H9 (cell line): Measurements from ENCODE around the gene AXIN2. TPM values are rescaled to one million over a fixed set of nuclear protein-coding genes. Genes with fewer than 3 reads are reported as not detected.

Experiments
- DNase-seq: peaks from one replicate; pipeline ENCODE4 v3.0.0-alpha.2; 2017
- H2AFZ ChIP-seq: one replicate; pipeline ENCODE4 v1.6.1; 2013; ENCODE audit warnings: mild to moderate bottlenecking, low read length, control low read depth, moderate library complexity
- H2AK5ac ChIP-seq: 2 replicates; pipeline ENCODE4 v1.6.1; 2013; ENCODE audit warnings: low read length, control low read depth, mixed read lengths; ENCODE audit not compliant: insufficient read length
- H2BK120ac ChIP-seq: one replicate; pipeline ENCODE4 v1.6.1; 2013; ENCODE audit warnings: low read depth, mild to moderate bottlenecking, low read length, control low read depth, inconsistent platforms; ENCODE audit not compliant: poor library complexity, severe bottlenecking
- H2BK12ac ChIP-seq: 2 replicates; pipeline ENCODE4 v1.6.1; 2013; ENCODE audit warnings: low read length, control low read depth, mixed read lengths, low read depth; ENCODE audit not compliant: insufficient read length
- H2BK15ac ChIP-seq: 2 replicates; pipeline ENCODE4 v1.6.1; 2013; ENCODE audit warnings: low read depth, low read length, control low read depth
- H2BK20ac ChIP-seq: one replicate; pipeline ENCODE4 v1.6.1; 2013; ENCODE audit warnings: low read depth, mild to moderate bottlenecking, low read length, control low read depth, inconsistent platforms; ENCODE audit not compliant: poor library complexity, severe bottlenecking
- H2BK5ac ChIP-seq: 2 replicates; pipeline ENCODE4 v1.6.1; 2013; ENCODE audit warnings: low read length, control low read depth, mixed read lengths; ENCODE audit not compliant: insufficient read length
- H3K14ac ChIP-seq: 2 replicates; pipeline ENCODE4 v1.6.1; 2013; ENCODE audit warnings: low read length, control low read depth; ENCODE audit not compliant: insufficient read depth
- H3K18ac ChIP-seq: 2 replicates; pipeline ENCODE4 v1.6.1; 2013; ENCODE audit warnings: low read depth, mild to moderate bottlenecking, mixed read lengths, low read length, control low read depth; ENCODE audit not compliant: insufficient read length
- H3K23ac ChIP-seq: 2 replicates; pipeline ENCODE4 v1.6.1; 2013; ENCODE audit warnings: low read length, control low read depth, mixed read lengths, low read depth; ENCODE audit not compliant: insufficient read length
- H3K23me2 ChIP-seq: 2 replicates; pipeline ENCODE4 v1.6.1; 2013; ENCODE audit warnings: low read depth, mild to moderate bottlenecking, mixed read lengths, low read length, control low read depth; ENCODE audit not compliant: insufficient read length, poor library complexity, severe bottlenecking
- H3K27ac ChIP-seq: 2 replicates; pipeline ENCODE4 v1.5.1; 2013; ENCODE audit warnings: low read length, control low read depth, mixed read lengths, low read depth; ENCODE audit not compliant: insufficient read length
- H3K27me3 ChIP-seq: 2 replicates; pipeline ENCODE4 v1.6.1; 2013; ENCODE audit warnings: low read length, control low read depth, inconsistent platforms; ENCODE audit not compliant: insufficient read depth
- H3K4ac ChIP-seq: 2 replicates; pipeline ENCODE4 v1.6.1; 2013; ENCODE audit warnings: low read depth, mild to moderate bottlenecking, control low read depth, inconsistent platforms, low read length, moderate library complexity
- H3K4me1 ChIP-seq: 2 replicates; pipeline ENCODE4 v1.6.1; 2013; ENCODE audit warnings: low read length, control low read depth, inconsistent platforms; ENCODE audit not compliant: insufficient read depth
- H3K4me2 ChIP-seq: 2 replicates; pipeline ENCODE4 v1.6.1; 2013; ENCODE audit warnings: low read length, control low read depth, mixed read lengths; ENCODE audit not compliant: insufficient read length, insufficient read depth
- H3K56ac ChIP-seq: 2 replicates; pipeline ENCODE4 v1.6.1; 2013; ENCODE audit warnings: low read depth, mild to moderate bottlenecking, mixed read lengths, low read length, control low read depth; ENCODE audit not compliant: insufficient read length
- H3K79me1 ChIP-seq: 2 replicates; pipeline ENCODE4 v1.6.1; 2013; ENCODE audit warnings: low read depth, mild to moderate bottlenecking, moderate library complexity, low read length, control low read depth, inconsistent platforms; ENCODE audit not compliant: insufficient read depth, poor library complexity, severe bottlenecking
- H3K79me2 ChIP-seq: 2 replicates; pipeline ENCODE4 v1.6.1; 2013; ENCODE audit warnings: low read length, control low read depth, inconsistent platforms; ENCODE audit not compliant: insufficient read depth
- H3K9ac ChIP-seq: 2 replicates; pipeline ENCODE4 v1.6.1; 2013; ENCODE audit warnings: low read length, control low read depth, mixed read lengths; ENCODE audit not compliant: insufficient read length; ENCODE audit errors: extremely low read depth
- H3K9me3 ChIP-seq: one replicate; pipeline ENCODE4 v1.6.1; 2013; ENCODE audit warnings: low read depth, low read length, inconsistent platforms; ENCODE audit not compliant: control insufficient read depth
- H3T11ph ChIP-seq: one replicate; pipeline ENCODE4 v1.6.1; 2013; ENCODE audit warnings: mild to moderate bottlenecking, low read length, control low read depth, inconsistent platforms
- H4K20me1 ChIP-seq: one replicate; pipeline ENCODE4 v1.6.1; 2013; ENCODE audit not compliant: control insufficient read depth, insufficient read length, insufficient read depth
- H4K5ac ChIP-seq: 2 replicates; pipeline ENCODE4 v1.6.1; 2013; ENCODE audit warnings: low read depth, mild to moderate bottlenecking, mixed read lengths, low read length, control low read depth; ENCODE audit not compliant: insufficient read length
- H4K8ac ChIP-seq: replicated peaks from 2 replicates; pipeline ENCODE4 v1.6.1; 2013; ENCODE audit warnings: low read length, control low read depth, mixed read lengths, low read depth; ENCODE audit not compliant: insufficient read length
- H4K91ac ChIP-seq: 2 replicates; pipeline ENCODE4 v1.6.1; 2013; ENCODE audit warnings: low read depth, mild to moderate bottlenecking, moderate library complexity, mixed read lengths, low read length, control low read depth; ENCODE audit not compliant: insufficient read length
- H3K27ac Mint-ChIP-seq, 3 experiments: 2 replicates in 2 of 3; 3 replicates in 1 of 3; pipeline ENCODE4 v1.8.0; 2020 to 2021; ENCODE audit warnings: mixed read lengths in 3 of 3, mild to moderate bottlenecking in 1 of 3, moderate library complexity in 1 of 3
- H3K27me3 Mint-ChIP-seq: 2 replicates; pipeline ENCODE4 v1.8.0; 2021; ENCODE audit warnings: low read depth, mild to moderate bottlenecking, moderate library complexity, mixed read lengths
- H3K36me3 Mint-ChIP-seq, 3 experiments: 2 replicates in 2 of 3; 3 replicates in 1 of 3; pipeline ENCODE4 v1.8.0; 2020 to 2021; ENCODE audit warnings: low read depth in 3 of 3, mixed read lengths in 3 of 3; ENCODE audit not compliant: insufficient read depth in 1 of 3
- H3K4me1 Mint-ChIP-seq, 2 experiments: 2 replicates each; pipeline ENCODE4 v1.8.0; 2020; ENCODE audit warnings: mixed read lengths in 2 of 2
- H3K4me3 Mint-ChIP-seq, 2 experiments: 2 replicates in 1 of 2; 3 replicates in 1 of 2; pipeline ENCODE4 v1.8.0; 2020 to 2021; ENCODE audit warnings: mild to moderate bottlenecking in 2 of 2, mixed read lengths in 2 of 2, moderate library complexity in 1 of 2
- H3K9me3 Mint-ChIP-seq, 2 experiments: 2 replicates in 1 of 2; 3 replicates in 1 of 2; pipeline ENCODE4 v1.8.0; 2020; ENCODE audit warnings: mild to moderate bottlenecking in 2 of 2, mixed read lengths in 2 of 2, moderate library complexity in 1 of 2
- CTCF ChIP-seq: fragments of 200-600 bp; sonication (generic); conservative IDR thresholded peaks from 3 replicates; pipeline ENCODE4 v1.8.0; 2021; ENCODE audit warnings: antibody characterized with exemption, mild to moderate bottlenecking
- WGBS: extraction: QIAGEN DNeasy Blood & Tissue Kit; methylation state at CpG from one replicate; pipeline ENCODE4 v1.1.7; 2013; ENCODE audit warnings: missing lambda C conversion rate, low lambda C conversion rate, mixed read lengths; ENCODE audit not compliant: insufficient read length; ENCODE audit errors: extremely low coverage; 5-methylcytosine and 5-hydroxymethylcytosine counted together
- total RNA-seq: library from RNA; stranded (reverse); gene quantifications from 2 replicates; pipeline ENCODE4 v1.2.1, GENCODE V29; 2021

The AXIN2 gene
- total RNA-seq, 1 experiment from 2014 or later: 35.0 TPM

- H3K27ac Mint-ChIP-seq: no peak overlapping the region
- H3K27ac ChIP-seq: no peak overlapping the region
- H3K27me3 Mint-ChIP-seq: peaks cover 3% of the 10 kb centered on the region
- no peak overlapping the region for H3T11ph ChIP-seq
- H3K23ac ChIP-seq: no peak overlapping the region
- no peak overlapping the region for H2BK15ac ChIP-seq
- H3K4me1 ChIP-seq: peaks cover 2% of the 10 kb centered on the region; the same call in 1 of the 2 replicates
- no peak overlapping the region for H4K8ac ChIP-seq
- H3K9ac ChIP-seq: no peak overlapping the region
- no peak overlapping the region for H3K4me2 ChIP-seq
- H3K27me3 ChIP-seq: no peaks in the 10 kb centered on the region
- no peak overlapping the region for H2BK12ac ChIP-seq
- no peak overlapping the region for H4K5ac ChIP-seq
- H2BK20ac ChIP-seq: no peak overlapping the region
- no peak overlapping the region for H2BK5ac ChIP-seq
- H2AK5ac ChIP-seq: no peak overlapping the region
- H3K23me2 ChIP-seq: no peaks in the 10 kb centered on the region
- no peak overlapping the region for H2AFZ ChIP-seq
- H3K79me2 ChIP-seq: no peaks in the 10 kb centered on the region
- H3K4me1 Mint-ChIP-seq: peaks cover 19 to 37% of the 10 kb centered on the region in 2 experiments
- no peaks in the 10 kb centered on the region; a peak in 1 of 7 replicates for H3K36me3 Mint-ChIP-seq
- DNase-seq: no peak
- no peak overlapping the region for H3K4me3 Mint-ChIP-seq
- H4K20me1 ChIP-seq: no peaks in the 10 kb centered on the region
- H4K91ac ChIP-seq: no peak overlapping the region
- H3K18ac ChIP-seq: no peak overlapping the region
- no peak overlapping the region for H3K14ac ChIP-seq
- TF ChIP-seq CTCF: no peak
- H3K9me3 Mint-ChIP-seq: no peaks in the 10 kb centered on the region
- no peaks in the 10 kb centered on the region for H3K79me1 ChIP-seq
- no peak overlapping the region for H3K4ac ChIP-seq
- no peaks in the 10 kb centered on the region for H3K9me3 ChIP-seq
- no peak overlapping the region for H2BK120ac ChIP-seq
- no CpG with 5 or more reads among the region's 3 CpGs for WGBS
- no peak overlapping the region for H3K56ac ChIP-seq
Observed at GRCh38 chr17:65519462-65519861, 42.0 kb downstream of the AXIN2 start.
